Skeletal muscle tissue (tissue), 4 donors: Measurements from ENCODE around the gene HMGN4. TPM values are rescaled to one million over a fixed set of nuclear protein-coding genes. Genes with fewer than 3 reads are reported as not detected.
A peak's percentile ranks its signal among the peaks of the same experiment; 100 is the strongest.

ENCODE experiments used
- H3K27ac ChIP-seq: one replicate; pipeline ENCODE4 v1.7.0; 2013; ENCODE audit warnings: mild to moderate bottlenecking, low read depth, low read length, inconsistent platforms
- H3K27me3 ChIP-seq, 3 donors: one replicate each; pipeline ENCODE4 v1.7.0; 2013; ENCODE audit warnings: low read length in 3 of 3; ENCODE audit not compliant: control insufficient read depth in 3 of 3, insufficient read depth in 3 of 3
- H3K36me3 ChIP-seq, 3 donors: one replicate each; pipeline ENCODE4 v1.7.0; 2013; ENCODE audit warnings: low read length in 3 of 3; ENCODE audit not compliant: control insufficient read depth in 3 of 3, insufficient read depth in 3 of 3
- H3K4me1 ChIP-seq, 3 donors: one replicate each; pipeline ENCODE4 v1.7.0; 2013; ENCODE audit warnings: low read length in 3 of 3, mild to moderate bottlenecking in 3 of 3; ENCODE audit not compliant: control insufficient read depth in 3 of 3, insufficient read depth in 3 of 3
- H3K4me3 ChIP-seq, 3 donors: one replicate each; pipeline ENCODE4 v1.7.0; 2013; ENCODE audit warnings: low read length in 3 of 3
- H3K9ac ChIP-seq, 3 donors: one replicate each; pipeline ENCODE4 v1.7.0; 2013; ENCODE audit warnings: low read length in 3 of 3, mild to moderate bottlenecking in 3 of 3, moderate library complexity in 2 of 3, low read depth in 1 of 3
- H3K9me3 ChIP-seq, 3 donors: one replicate each; pipeline ENCODE4 v1.7.0; 2013; ENCODE audit warnings: low read length in 3 of 3; ENCODE audit not compliant: control insufficient read depth in 3 of 3
- total RNA-seq: library from RNA; depleted of rRNA; stranded (reverse); fragments of >200 nt; gene quantifications from one replicate; pipeline ENCODE4 v1.2.3, GENCODE V29; 2014
- donor health status: Osteomylitis.

HMGN4 gene
- total RNA-seq, 1 donor from 2014 or later = 45.9 TPM

- H3K4me3 ChIP-seq = no peak overlapping the region
- no peaks in the 10 kb centered on the region for H3K9me3 ChIP-seq
- H3K36me3 ChIP-seq = no peaks in the 10 kb centered on the region
- H3K9ac ChIP-seq = no peak overlapping the region
- H3K27ac ChIP-seq = no peak overlapping the region
- no peaks in the 10 kb centered on the region for H3K27me3 ChIP-seq
- H3K4me1 ChIP-seq = peaks cover 4 to 10% (median 8%) of the 10 kb centered on the region in 3 donors
Measured at GRCh38 chr6:26555505-26556262, 17.5 kb downstream of the HMGN4 start.

GRCh38 chr6:26556263-26557070 is 18.3 kb downstream of the HMGN4 start:
- Histone ChIP-seq H3K27ac (no peak overlapping the region), H3K36me3 (no peaks in the 10 kb centered on the region), H3K9me3 (no peaks in the 10 kb centered on the region), H3K27me3 (no peaks in the 10 kb centered on the region), H3K9ac (no peak overlapping the region), H3K4me1 (peaks cover 4 to 10% (median 8%) of the 10 kb centered on the region in 3 donors), H3K4me3 (no peak overlapping the region)

DNA sequence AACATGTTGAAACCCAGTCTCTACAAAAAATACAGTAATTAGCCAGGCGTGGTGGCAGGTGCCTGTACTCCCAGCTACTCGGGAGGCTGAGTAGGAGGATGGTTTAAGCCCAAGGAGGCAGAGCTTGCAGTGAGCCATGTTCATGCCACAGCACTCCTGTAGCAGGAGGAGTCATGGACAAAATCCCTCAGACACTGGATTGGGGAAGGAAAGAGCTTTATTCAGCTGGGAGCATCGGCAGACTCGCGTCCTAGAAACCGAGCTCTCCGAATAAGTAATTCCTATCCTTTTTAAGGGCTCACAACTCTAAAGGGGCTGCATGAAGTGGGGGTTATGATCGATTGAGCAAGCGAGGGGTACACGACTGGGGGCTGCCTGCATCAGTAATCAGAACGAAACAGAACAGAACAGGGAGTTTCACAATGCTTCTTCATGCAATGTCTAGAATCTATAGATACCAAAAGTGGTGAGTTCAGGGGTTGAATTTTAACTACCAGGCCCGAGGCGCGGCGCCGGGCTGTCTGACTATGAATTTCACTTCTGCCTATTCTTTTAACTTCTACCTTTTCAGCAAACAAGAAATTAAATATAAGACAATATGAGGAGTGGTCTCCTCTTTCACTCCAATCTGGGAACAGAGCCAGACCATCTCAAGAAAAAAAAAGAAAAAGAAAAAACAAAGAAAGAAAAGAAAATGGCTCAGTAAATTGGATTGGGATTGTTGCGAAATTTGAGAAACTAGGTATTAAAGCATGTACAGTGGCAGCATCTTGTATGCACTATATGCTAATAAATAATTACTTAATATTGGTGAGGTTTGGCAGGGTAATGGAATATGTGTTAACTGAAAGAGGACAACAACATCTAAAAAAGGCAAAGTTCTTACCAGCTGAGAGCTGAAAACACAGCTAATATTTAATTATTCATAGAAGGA is 23.6 kb downstream of the HMGN4 start:
- Histone ChIP-seq H3K4me1 (no peaks in the 10 kb centered on the region), H3K27me3 (no peaks in the 10 kb centered on the region), H3K36me3 (no peaks in the 10 kb centered on the region), H3K27ac (no peak overlapping the region), H3K9me3 (no peaks in the 10 kb centered on the region), H3K4me3 (no peak overlapping the region), H3K9ac (no peak overlapping the region)

GRCh38 chr6:26563488-26563887 is 25.3 kb downstream of the HMGN4 start:
- Histone ChIP-seq H3K9me3 (no peaks in the 10 kb centered on the region), H3K4me3 (no peak overlapping the region), H3K36me3 (no peaks in the 10 kb centered on the region), H3K27me3 (no peaks in the 10 kb centered on the region), H3K9ac (no peak overlapping the region), H3K27ac (no peak overlapping the region), H3K4me1 (no peaks in the 10 kb centered on the region)

- Histone ChIP-seq H3K9ac (peak overlapping the region; percentile 19 to 46 (median 20)), H3K27ac (no peak overlapping the region), H3K36me3 (no peaks in the 10 kb centered on the region), H3K9me3 (no peaks in the 10 kb centered on the region), H3K27me3 (no peaks in the 10 kb centered on the region), H3K4me1 (peaks cover 0 to 6% (median 4%) of the 10 kb centered on the region in 3 donors), H3K4me3 (peak overlapping the region; percentile 66 to 79 (median 70))
Measured at GRCh38 chr6:26568601-26569432, 30.7 kb downstream of the HMGN4 start.

DNA sequence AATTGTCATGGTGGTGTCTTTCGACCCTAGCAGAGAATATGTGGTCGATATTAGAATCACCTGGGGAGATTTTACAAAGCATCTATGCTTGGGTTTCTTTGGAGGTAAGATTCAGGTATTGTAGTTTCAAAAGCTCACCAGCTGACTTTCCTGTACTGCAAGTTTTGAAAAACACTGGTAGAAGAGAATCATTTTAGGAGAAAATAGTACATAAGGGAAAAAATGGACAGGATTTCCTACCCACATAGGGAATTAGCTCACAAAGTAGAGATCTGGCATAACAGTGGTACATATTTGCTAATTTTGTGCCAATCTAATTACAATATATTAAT is 31.2 kb downstream of the HMGN4 start:
- H3K36me3 ChIP-seq = no peaks in the 10 kb centered on the region
- H3K27me3 ChIP-seq = no peaks in the 10 kb centered on the region
- H3K4me1 ChIP-seq = peaks cover 0 to 6% (median 4%) of the 10 kb centered on the region in 3 donors
- no peaks in the 10 kb centered on the region for H3K9me3 ChIP-seq
- peak overlapping the region in 1 of 3 donors; percentile 20 for H3K9ac ChIP-seq
- peak overlapping the region in 2 of 3 donors; percentile 39 to 48 for H3K4me3 ChIP-seq
- no peak overlapping the region for H3K27ac ChIP-seq

DNA sequence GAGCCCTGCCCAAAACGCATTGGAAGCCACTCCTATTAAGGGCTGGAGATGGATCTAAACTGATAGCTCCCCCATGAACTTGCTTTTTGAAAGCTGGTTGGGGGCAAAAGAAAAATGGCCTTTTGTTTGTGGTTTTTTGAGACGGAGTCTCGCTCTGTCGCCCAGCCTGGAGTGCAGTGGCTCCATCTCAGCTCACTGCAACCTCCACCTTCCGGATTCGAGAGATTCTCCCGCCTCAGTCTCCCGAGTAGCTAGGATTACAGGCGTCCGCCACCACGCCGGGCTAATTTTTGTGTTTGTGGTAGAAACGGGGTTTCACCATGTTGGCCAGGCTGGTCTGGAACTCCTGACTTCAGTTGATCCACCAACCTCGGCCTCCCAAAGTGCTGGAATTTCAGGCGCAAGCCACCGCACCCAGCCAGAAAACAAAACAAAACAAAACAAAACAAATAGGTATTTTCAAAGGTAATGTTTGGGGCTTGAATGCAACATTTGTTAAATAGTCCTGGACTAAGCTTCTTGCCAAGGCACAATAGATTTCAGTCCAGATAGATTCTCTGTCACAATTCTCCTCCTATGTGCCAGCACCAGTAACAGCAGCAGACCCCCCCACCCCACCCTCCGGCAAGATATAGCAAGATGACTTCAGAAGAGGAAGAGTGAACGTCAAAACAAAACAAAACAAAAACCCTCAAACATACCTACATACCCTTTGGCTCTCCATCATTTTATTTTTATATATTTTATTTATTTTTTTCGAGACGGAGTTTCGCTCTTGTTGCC is 32.1 kb downstream of the HMGN4 start:
- Histone ChIP-seq H3K36me3 (no peaks in the 10 kb centered on the region), H3K27ac (no peak overlapping the region), H3K9me3 (no peaks in the 10 kb centered on the region), H3K4me3 (no peak overlapping the region), H3K27me3 (no peaks in the 10 kb centered on the region), H3K9ac (no peak overlapping the region), H3K4me1 (peaks cover 0 to 6% (median 4%) of the 10 kb centered on the region in 3 donors)

GRCh38 chr6:26571592-26572296 is 33.6 kb downstream of the HMGN4 start:
- H3K9ac ChIP-seq = peak overlapping the region; percentile 25 to 55 (median 51)
- peak overlapping the region; percentile 66 to 83 (median 71) for H3K4me3 ChIP-seq
- H3K27me3 ChIP-seq = no peaks in the 10 kb centered on the region
- peaks cover 0 to 6% (median 4%) of the 10 kb centered on the region in 3 donors for H3K4me1 ChIP-seq
- no peaks in the 10 kb centered on the region for H3K9me3 ChIP-seq
- no peaks in the 10 kb centered on the region for H3K36me3 ChIP-seq
- peak overlapping the region; percentile 42 for H3K27ac ChIP-seq
